Body of pancreas (tissue), 4 donors: Measurements from ENCODE around the gene COPA.

Source experiments
- CTCF ChIP-seq, 7 experiments: fragments of 450-650 bp in 4 of 7; fragments of 200-600 bp in 3 of 7; sonication (generic) in 3 of 7; IDR thresholded peaks; one replicate each; pipeline ENCODE4 v1.5.1; 2016 to 2019; ENCODE audit warnings: antibody characterized with exemption in 7 of 7
- POLR2A ChIP-seq, 3 donors: fragments of 450-650 bp; IDR thresholded peaks; one replicate each; pipeline ENCODE4 v1.6.1; 2016; ENCODE audit warnings: antibody characterized with exemption in 3 of 3, mild to moderate bottlenecking in 2 of 3

GRCh38 chr1:160325252-160325651 is 17.8 kb downstream of the COPA start:
- TF ChIP-seq CTCF (IDR thresholded peaks at IDR 0.05): no peak
- no peak for TF ChIP-seq POLR2A (IDR thresholded peaks at IDR 0.05)
